Stimulated activated CD4-positive, alpha-beta T cell treated with anti-CD3 and anti-CD28 coated beads, Interleukin-1b, Interleukin-23, amount 100 ng/mL, for 4 hours (primary cell): Measurements from ENCODE around the gene IFT25.
"Not testable (repeated sequence)": the region's sequence is repeated elsewhere in the genome, so short reads cannot be mapped to it uniquely, and the experiment has no call there.

Experiments
- DNase-seq, 2 donors: peaks; one replicate each; pipeline ENCODE4 v3.0.0-alpha.2; 2020; ENCODE audit warnings: low read depth in 2 of 2

Gene IFT25

DNA sequence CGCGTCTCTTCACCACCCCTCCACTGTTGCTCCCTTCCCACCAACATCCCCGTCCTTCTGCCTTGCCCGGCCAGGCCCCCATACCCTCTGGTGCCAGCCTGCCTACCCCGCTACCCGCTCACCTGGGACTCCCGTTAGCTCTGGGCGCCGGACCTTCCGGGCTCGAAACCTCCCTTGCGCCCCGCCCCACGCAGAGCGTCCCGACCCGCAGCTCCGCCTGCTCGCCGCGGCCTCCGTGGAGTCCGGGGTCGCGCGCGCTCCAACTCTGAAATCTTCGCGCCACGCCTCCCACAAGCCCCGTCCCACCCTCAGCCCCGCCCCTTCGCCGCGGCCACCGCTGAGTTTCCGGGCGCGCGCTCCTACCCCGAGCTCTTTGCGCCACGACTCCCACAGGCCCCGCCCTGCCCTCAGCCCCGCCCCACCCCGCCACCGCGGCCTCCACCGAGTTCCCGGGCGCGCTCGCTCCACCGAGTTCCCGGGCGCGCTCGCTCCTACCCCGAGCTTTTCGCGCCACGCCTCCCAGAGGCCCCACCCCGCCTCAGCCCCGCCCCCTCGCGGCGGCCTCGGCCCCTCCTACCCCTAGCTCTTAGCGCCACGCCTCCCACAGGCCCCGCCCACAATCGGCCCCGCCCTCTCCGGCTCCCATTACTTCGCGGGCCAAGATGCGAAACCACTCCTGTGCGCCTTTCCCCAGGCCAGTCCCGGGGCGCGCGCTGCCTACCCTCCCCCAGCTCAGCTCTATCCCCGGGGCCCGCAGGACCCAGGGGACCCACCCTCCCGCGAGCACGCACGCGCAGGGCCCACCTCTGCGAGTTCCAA is at the start of gene IFT25:
Gene IFT25 (minus strand): TSS at position 267 of the 819 bp plus-strand sequence. CDS start 5,617 bp downstream, outside the sequence.
- peak; percentile 99 to 100 for DNase-seq

DNA sequence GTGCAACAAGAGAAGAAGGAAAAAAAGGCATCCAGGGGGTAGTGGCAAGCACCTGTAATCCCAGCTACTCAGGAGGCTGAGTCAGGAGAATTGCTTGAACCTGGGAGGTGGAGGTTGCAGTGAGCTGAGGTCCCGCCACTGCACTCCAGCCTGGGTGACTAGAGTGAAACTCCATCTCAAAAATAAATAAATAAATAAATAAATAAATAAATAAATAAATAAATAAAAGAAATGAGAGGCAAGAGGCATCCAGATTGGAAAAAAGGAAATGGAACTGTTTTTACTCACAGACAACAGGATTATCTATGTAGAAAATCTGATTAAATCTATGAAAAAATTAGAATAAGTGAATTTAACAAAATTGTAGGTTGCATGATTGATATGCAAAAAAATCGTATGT is 49.0 kb upstream of the IFT25 start:
- DNase-seq = not testable (repeated sequence)

DNA sequence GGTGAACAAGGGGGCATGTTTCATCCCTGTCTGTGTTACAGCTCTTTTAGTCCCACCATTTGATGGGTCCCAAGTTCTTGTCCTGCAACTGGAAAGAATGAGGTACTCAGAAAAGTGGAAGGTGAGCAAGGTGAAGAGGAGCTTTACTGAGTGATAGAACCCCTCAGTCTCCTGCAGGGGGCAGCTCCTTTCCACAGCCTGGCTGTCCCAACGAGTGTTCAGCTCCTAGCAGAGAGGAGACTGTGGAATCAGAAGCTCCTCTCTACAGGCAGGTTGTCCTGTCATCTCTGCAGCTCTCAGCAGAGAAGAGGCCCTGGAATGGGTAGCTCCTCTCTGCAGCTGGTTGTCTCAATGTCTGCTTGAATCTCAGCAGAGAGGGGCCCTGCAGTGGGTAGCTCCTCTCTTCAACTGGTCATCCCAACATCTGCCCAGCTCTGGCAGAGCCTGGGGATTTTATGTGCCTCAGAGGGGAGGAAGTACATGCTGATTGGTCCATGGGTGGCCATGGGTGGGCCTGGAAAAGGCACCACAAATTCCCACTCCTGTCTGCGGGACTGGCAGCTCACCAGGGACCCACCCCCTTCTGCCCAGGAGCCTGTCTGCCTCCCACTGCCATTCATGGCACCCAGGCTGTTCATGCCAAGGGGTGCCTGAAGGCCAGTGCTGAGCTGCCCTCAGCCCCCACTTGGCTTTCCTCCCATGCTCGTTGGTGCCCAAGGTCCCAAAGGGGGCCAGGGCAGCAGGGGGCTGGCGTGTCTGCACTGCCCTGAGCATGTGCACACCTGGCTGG is 46.8 kb upstream of the IFT25 start:
- DNase-seq = no peak

DNA sequence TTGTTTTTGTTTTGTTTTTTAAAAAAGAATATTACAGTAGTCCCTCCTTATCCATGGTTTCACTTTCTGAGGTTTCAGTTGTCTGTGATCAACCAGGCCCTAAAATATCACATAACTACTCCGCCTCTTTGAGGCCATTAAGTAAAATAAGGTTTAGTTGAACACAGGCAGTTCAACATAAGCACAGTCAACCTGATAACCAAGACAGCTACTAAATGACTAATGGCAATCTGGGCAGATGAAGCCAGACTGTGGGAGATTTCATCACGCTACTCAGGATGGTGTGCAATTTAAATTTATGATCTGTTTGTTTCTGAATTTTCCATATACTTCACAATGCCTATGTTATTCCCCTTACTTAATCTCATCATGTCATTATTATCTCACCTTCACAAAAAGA is 42.4 kb upstream of the IFT25 start:
- DNase-seq = no peak

DNA sequence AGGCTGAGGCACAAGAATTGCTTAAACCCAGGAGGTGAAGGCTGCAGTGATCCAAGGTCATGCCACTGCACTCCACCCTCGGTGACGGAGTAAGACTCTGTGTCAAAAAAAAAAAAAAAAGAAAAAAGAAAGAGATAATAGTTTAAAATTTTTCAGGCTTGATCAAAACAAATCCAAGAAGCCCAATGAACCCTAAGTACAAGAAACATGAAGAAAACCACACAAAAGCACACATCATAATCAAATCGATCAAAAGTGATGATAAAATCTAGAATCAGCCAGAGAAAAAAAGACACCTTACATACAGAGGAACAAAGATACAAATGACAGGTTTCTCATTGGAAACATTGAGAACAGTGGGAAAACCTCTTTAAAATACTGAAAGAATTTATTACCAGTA is 41.0 kb upstream of the IFT25 start:
- no peak for DNase-seq

DNA sequence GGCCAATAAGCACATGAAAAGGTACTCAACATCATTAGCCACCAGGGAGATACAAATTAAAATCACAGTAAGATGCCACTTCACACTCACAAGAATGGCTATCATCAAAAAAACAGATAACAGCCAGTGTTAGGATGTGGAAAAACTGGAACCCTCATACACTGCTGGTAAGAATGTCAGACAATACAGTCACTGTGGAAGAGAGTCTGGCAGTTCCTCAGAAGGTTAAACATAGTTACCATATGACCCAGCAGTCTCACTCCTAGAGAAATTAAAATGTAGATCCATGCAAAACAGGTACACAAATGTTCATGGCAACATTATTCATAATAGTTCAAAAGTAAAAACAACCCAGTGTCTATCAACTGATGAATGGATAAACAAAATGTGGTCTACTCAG is 39.2 kb upstream of the IFT25 start:
- no peak for DNase-seq

DNA sequence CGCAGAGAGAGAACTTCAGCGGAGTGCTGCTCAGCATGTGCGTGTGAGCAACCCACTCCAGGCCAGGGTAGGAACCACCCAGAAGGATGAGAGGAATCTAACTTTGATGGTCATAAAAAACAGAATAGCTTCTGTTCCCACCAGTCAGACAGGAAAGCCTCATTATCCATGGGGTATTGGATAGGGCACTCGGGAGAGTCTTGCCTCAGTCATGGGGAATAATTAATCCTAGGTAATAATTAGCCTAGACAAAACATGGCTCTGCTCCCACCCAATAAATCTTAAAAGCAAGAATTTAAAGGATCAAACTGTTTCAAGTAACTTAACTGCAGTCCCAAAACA is 37.2 kb upstream of the IFT25 start:
- DNase-seq = no peak

DNA sequence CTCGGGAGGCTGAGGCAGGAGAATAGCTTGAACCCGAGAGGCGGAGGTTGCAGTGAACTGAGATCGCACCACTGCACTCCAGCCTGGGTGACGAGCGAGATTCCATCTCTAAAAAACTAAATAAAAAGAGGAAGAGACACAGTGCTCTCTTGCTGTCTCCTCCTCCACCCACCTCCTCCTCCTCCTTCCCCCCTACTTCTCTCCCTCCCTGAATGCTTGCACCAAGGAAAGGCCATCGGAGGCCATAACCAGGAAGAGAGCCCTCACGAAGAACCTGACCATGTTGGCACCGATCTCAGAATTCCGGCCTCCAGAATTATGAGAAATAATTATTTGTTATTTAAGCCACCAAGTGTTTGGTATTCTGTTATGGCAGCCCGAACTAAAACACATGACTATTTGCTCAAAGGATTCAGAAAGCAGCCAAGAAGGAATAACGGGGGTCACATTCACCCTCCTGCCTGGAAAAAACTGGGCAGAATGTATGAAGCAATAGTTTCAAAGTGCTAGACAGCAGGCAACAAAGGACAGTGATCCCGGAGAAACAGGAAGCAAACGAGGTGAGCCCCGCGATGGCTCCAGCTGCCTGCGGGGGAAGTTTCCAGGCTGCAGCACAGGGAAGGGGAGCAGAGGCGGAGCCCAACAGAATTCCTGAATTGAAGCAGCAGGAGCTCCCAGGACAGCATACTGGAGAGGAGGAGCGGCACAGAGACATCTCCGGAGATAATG is 36.7 kb upstream of the IFT25 start:
- no peak for DNase-seq

DNA sequence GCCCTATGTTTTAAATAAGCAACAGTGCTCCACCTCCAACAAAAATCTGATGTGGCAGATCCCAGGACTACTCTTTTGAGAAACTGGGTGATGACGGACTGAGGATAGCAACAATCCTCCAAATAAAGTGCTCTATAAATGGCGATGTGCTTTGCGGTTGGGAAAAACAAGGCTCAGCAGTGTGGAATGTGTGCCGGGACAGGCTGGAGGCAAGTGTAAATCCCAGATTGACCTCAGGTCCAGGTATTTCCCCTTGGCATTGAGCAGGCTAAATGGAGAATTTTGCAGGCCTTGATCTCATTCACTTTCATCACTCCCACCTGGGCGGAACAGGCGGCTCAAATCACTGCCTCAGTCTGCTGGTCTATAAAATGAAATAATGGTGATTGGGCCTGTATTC is 35.7 kb upstream of the IFT25 start:
- no peak for DNase-seq

DNA sequence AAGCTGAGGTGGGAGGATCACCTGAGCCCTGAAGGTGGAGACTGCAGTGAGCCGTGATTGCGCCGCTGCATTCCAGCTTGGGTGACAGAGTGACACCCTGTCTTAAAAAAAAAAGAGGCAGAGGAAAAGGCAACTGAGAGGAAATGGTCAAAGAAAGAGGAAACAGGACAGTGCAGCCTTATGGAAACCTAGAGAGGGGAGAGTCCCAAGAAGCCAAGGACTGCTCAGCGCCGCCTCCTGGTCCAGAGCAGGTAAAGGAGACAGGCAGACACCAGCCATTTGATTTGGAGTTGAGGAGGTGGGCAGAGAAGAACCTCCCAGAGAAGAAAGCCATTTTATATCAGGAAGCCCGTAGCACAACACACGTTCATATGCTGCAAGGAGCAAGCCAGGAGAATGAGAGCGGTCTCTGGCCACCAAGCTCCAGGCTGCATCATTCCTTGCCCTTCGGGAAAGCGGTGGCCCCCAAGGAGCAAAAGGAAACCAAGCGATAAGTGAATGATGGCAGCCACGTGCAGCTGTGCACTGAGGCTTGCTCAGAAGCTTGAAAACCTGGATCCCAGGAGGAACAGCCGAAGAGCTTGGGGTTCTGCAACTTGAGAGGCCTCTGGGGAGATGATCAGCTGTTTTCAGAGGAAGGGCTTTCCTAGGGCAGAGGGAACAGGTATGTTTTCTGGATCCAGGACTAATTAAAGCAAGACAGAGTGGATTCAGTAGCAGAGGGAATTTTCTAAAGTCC is 34.4 kb upstream of the IFT25 start:
- no peak for DNase-seq

DNA sequence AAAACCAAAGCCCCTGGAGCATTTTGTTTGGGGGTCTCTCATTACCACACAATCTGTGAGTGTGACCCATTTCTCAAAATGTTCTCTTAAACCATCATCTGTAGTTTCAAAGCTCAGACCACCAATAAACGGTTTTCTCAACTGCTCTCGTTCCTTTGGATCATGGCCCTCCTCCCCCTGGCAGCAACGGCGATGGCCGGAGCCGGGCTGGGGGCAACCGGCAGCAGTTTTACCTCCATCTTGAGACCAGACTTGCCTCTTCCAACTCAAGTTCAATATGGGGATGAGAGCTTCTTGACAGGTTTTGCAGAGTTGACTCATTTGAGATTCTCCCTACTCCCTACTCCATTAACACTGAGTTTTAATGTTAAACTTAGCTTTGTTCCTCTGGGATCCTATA is 30.4 kb upstream of the IFT25 start:
- no peak for DNase-seq

DNA sequence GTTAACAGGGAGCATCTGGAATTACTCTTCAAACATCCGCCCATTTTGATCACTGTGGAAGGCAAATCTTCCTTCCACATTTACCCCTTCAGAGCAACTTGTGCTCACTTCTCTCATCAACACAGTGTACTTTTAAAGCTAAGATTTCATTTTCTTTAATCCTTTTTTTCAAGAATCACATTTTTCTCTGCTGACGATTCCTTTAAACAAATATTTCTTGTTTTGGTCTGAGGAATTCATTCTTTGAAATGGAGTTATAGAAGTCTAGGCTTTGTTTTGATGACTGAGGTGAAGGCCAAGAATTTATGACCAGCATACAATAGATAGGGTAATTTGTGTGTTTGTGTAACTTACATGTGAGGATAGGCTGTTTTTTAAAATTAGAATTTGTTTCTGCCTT is 26.2 kb upstream of the IFT25 start:
- no peak for DNase-seq

DNA sequence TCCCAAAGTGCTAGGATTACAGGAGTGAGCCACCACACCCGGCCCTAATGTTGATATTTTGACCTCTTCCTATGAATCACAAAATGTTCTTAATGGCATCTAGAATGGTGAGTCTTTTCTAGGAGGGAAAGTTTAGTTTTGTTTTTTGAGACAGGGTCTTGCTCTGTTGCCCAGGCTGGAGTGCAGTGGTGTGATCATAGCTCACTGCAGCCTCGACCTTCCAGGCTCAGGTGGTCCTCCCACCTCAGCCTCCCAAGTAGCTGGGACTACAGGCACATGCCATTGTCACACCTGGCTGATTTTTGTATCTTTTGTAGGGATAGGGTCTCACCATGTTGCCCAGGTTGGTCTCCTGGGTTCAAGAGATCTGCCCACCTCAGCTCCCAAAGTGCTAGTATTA is 23.8 kb upstream of the IFT25 start:
- not testable (repeated sequence) for DNase-seq

DNA sequence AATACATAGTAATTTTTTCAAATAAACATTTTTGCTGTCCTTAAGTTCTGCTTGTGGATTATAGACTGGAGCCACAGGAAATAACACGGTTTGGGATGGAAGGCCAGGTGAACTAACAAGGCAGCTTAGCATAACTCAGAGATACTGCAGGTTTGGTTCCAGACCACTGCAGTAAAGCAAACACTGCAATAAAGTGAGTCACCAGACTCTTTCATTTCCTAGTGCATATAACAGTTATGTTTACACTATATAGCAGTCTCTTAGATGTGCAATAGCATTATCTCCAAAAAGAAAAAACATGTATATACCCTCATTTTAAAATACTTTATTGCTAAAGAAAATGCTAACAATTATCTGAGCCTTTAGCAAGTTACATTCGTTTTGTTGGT is 22.6 kb upstream of the IFT25 start:
- DNase-seq = no peak

DNA sequence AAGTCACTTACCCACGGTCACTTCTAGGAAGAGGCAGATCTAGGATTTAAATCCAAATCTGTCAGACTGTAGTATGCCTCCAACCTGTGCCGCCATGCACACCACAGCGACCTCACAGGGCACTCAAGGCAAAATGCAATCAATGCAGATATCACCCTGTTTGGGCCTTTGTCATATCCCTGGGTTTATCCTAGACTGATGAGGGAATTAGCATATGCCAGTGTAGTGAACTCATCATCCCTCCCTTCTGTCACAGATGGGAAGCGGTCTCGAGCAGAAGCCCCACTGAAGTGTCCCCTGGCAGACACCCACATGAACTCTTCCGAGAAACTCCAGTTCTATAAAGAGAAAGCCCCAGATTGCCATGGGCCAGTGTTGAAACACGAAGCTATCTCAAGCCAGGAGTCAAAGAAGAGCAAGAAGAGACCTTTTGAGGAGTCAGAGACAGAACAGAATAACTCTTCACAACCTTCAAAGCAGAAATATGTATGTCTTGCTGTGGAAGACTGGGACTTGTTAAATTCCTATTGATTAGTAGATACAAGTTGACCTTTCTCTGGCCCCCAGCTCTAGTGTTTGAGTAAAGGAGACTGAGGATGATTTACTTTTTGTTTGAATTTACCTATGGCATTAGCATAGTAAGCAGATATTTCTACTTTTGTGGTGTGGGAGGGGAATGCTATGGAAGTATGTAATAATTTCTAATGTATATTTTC is 22.1 kb upstream of the IFT25 start:
- no peak for DNase-seq

DNA sequence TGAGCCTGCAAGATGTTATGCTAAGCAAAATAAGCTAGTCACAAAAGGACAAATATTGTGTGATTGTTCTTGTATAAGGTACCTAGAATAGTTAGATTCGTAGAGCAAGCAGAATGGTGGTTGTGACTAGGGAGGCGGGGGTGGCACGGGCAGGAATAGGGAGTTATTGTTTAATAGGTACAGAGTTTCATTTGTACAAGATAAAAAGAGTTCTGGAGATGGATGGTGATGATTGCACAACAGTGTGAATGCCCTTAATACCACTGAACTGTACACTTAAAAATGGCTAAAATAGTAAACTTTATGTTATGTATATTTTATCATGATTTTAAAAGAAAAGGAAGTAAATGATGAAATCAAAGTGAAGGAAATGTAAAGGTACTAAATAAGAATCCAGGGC is 21.3 kb upstream of the IFT25 start:
- DNase-seq = no peak

DNA sequence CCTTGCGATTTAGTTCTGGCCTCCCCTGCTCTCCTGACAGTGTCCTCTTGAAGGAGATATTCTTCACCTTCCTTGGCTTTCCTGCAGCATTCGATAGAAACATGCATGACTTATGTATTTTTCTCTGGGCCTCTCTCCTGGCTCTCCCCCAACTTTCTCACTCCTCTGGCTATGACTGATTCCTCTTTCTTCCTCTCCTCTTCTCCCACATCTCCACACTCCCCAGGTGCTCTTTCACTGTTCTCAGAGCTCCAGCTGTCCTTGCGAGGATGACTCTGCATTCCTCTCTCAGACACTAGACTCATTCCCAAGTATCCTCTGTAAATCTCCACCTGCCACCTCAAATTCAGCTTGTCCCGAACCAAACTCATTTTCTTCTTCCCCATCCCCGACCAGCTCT is 18.6 kb upstream of the IFT25 start:
- no peak for DNase-seq

DNA sequence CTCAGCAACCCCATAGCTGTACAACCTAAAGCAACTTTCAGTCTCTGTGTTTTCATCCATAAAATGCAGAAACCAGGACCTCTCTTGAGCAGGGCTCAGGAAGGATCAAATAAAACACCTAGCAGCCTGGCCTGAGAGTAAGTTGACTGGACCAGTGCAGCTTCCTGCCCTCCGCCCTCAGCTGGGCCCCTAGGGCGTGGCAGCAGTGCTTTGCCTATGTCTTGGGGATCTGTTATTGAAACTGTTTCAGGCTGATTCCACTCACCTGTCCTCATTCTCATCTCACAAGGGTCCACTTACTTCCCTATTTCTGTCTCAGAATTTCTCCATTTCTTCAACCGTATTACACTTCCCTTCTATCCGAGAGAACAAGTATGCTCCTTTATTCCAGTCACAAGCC is 18.0 kb upstream of the IFT25 start:
- no peak for DNase-seq

DNA sequence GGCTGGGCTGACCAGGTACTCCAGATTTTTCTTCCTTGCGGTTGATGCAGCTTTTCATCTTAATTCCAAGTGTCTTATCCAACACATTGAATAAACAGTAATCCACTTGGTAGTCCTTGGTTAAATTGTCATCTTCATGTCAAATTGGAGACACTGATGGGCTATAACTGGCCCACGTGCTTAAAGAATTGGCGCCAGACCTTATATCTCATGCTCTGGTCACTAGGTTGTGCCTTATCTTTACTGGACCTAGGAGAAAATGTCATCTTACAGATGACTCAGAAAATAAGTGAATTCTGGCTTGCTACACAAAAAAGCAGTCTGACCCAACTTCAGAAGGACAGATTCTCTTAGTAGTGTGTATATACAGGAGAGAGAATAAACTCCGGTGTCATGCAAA is 16.9 kb upstream of the IFT25 start:
- no peak for DNase-seq

DNA sequence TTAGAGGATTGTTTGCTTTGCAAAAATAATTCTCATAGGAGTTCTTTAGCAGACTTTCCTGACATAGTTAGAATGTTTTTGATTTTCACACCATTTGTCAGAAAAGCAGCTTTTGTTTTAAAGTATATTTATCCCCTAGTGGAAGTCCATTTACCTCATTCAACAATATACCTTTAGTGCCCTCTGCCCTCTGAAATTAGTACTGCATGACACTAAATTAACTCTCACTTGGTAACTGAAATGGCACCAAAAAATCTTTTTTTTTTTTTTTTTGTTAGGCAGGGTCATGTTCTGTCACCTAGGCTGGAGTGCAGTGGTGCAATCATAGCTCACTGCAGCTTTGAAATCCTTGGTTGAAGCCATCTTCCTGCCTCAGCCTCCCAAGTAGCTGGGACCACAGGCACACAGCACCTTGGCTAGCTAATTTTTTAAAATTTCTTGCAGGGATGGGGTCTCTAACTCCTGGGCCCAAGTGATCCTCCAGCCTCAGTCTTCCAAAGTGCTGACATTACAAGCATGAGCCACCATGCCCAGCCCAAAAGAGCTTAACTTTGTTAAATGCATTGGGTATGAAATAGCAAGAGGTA is 14.3 kb upstream of the IFT25 start:
- no peak for DNase-seq
